ENCODE measurements around the gene CDC25B. TPM values are rescaled to one million over a fixed set of nuclear protein-coding genes. Genes with fewer than 3 reads are reported as not detected.

CDC25B gene
- total and polyA plus RNA-seq, 2 of the 13 experiments (the other 11 are each of a cell fraction or from before 2014, with no cell fraction given) = 14.5 to 19.4 TPM

DNA sequence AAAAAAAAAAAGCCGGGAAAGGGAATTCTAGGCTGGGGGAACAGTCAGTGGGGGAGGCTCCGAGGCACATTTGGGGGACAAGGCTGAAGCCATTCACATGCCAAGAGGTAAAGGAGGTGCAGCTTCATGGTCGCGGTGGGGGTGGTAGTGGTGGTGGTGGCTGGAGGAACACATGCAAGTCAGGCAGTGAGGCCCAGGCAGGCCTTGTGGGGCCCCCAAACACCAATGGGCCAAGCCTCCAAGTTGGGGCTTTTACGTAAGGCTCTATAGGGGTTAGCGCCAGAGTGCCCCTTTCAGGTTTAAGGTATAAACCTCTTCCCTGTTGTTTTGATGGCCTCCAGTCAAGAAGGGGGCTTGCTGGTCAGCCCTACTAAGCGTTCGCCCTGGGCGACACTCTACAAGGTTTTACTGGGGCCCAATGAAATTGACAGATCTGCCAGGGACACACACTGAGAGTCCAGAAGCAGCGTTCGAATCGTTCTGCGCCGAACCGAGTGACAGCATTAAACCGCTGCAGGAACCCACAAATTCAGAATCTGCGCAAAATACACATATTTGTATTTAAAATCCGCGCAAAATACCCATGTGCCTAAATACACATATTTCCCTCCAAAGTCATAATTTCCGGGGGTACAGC is 23.4 kb downstream of the CDC25B start (continued):
- TF ChIP-seq CHCHD3 (CRISPR knock-in tag; IDR thresholded peaks at IDR 0.05) (0 out of 2 replicates have a peak, but pooled peaks have one; percentile 76), BCL6 (CRISPR knock-in tag; IDR thresholded peaks at IDR 0.05) (no peak), ZNF781 (CRISPR knock-in tag; IDR thresholded peaks at IDR 0.05; ENCODE audit: borderline replicate concordance, not compliant biosample characterization) (peak; percentile 19), KLF13 (CRISPR knock-in tag; IDR thresholded peaks at IDR 0.05) (0 out of 2 replicates have a peak, but pooled peaks have one; percentile 6), ZNF782 (CRISPR knock-in tag; IDR thresholded peaks at IDR 0.05; ENCODE audit: borderline replicate concordance) (0 out of 2 replicates have a peak, but pooled peaks have one; percentile 11), ZKSCAN1 (IDR thresholded peaks at IDR 0.05; ENCODE audit: low read length) (peak; percentile 95), ESRRA (CRISPR knock-in tag; IDR thresholded peaks at IDR 0.05; ENCODE audit: low read depth) (no peak), U2AF2 (IDR thresholded peaks at IDR 0.05; ENCODE audit: low read depth, low read length) (peak; percentile 25; the same call in 1 of the 2 replicates), MYNN (CRISPR knock-in tag; IDR thresholded peaks at IDR 0.05; ENCODE audit: low read depth) (0 out of 2 replicates have a peak, but pooled peaks have one; percentile 46), ELF4 (CRISPR knock-in tag; IDR thresholded peaks at IDR 0.05; ENCODE audit: borderline replicate concordance) (peak; percentile 78; the same call in 1 of the 2 replicates), GTF2F1 (IDR thresholded peaks at IDR 0.05; ENCODE audit: low read length) (no peak), MEF2D (CRISPR knock-in tag; IDR thresholded peaks at IDR 0.05) (0 out of 2 replicates have a peak, but pooled peaks have one; percentile 13), ZNF3 (CRISPR knock-in tag; IDR thresholded peaks at IDR 0.05) (no peak), ZNF724P (CRISPR knock-in tag; IDR thresholded peaks at IDR 0.05; ENCODE audit: borderline replicate concordance) (0 out of 2 replicates have a peak, but pooled peaks have one; percentile 42), SALL2 (CRISPR knock-in tag; IDR thresholded peaks at IDR 0.05) (no peak), ZBTB42 (CRISPR knock-in tag; IDR thresholded peaks at IDR 0.05) (peak; percentile 42), ZNF180 (CRISPR knock-in tag; IDR thresholded peaks at IDR 0.05; ENCODE audit: borderline replicate concordance, low read depth) (no peak), NKX3-1 (CRISPR knock-in tag; IDR thresholded peaks at IDR 0.05) (no peak)
- TF ChIP-seq, protein P1, sequence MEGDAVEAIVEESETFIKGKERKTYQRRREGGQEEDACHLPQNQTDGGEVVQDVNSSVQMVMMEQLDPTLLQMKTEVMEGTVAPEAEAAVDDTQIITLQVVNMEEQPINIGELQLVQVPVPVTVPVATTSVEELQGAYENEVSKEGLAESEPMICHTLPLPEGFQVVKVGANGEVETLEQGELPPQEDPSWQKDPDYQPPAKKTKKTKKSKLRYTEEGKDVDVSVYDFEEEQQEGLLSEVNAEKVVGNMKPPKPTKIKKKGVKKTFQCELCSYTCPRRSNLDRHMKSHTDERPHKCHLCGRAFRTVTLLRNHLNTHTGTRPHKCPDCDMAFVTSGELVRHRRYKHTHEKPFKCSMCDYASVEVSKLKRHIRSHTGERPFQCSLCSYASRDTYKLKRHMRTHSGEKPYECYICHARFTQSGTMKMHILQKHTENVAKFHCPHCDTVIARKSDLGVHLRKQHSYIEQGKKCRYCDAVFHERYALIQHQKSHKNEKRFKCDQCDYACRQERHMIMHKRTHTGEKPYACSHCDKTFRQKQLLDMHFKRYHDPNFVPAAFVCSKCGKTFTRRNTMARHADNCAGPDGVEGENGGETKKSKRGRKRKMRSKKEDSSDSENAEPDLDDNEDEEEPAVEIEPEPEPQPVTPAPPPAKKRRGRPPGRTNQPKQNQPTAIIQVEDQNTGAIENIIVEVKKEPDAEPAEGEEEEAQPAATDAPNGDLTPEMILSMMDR (CRISPR knock-in tag; IDR thresholded peaks at IDR 0.05) = no peak
- TF ChIP-seq, protein P2, sequence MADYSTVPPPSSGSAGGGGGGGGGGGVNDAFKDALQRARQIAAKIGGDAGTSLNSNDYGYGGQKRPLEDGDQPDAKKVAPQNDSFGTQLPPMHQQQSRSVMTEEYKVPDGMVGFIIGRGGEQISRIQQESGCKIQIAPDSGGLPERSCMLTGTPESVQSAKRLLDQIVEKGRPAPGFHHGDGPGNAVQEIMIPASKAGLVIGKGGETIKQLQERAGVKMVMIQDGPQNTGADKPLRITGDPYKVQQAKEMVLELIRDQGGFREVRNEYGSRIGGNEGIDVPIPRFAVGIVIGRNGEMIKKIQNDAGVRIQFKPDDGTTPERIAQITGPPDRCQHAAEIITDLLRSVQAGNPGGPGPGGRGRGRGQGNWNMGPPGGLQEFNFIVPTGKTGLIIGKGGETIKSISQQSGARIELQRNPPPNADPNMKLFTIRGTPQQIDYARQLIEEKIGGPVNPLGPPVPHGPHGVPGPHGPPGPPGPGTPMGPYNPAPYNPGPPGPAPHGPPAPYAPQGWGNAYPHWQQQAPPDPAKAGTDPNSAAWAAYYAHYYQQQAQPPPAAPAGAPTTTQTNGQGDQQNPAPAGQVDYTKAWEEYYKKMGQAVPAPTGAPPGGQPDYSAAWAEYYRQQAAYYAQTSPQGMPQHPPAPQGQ (CRISPR knock-in tag; IDR thresholded peaks at IDR 0.05; ENCODE audit: borderline replicate concordance) = no peak
- TF ChIP-seq, protein P3, sequence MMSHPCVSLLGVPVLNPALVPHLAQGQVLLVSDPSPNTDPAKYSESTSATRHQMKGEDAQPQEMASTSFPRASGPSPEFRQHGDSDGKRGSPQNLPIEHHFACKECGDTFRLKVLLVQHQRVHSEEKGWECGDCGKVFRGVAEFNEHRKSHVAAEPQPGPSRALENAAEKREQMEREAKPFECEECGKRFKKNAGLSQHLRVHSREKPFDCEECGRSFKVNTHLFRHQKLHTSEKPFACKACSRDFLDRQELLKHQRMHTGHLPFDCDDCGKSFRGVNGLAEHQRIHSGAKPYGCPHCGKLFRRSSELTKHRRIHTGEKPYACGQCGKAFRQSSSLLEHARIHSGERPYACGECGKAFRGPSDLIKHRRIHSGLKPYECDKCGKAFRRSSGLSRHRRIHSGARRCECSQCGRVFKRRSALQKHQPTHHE (CRISPR knock-in tag; IDR thresholded peaks at IDR 0.05; ENCODE audit: borderline replicate concordance) = no peak
- TF ChIP-seq, protein P4, sequence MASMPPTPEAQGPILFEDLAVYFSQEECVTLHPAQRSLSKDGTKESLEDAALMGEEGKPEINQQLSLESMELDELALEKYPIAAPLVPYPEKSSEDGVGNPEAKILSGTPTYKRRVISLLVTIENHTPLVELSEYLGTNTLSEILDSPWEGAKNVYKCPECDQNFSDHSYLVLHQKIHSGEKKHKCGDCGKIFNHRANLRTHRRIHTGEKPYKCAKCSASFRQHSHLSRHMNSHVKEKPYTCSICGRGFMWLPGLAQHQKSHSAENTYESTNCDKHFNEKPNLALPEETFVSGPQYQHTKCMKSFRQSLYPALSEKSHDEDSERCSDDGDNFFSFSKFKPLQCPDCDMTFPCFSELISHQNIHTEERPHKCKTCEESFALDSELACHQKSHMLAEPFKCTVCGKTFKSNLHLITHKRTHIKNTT (CRISPR knock-in tag; IDR thresholded peaks at IDR 0.05) = no peak

Measured in HepG2 (cell line).